ENCODE measurements around the gene MFGE8.
A peak's percentile ranks its signal among the peaks of the same experiment; 100 is the strongest.

MFGE8 gene

GRCh38 chr15:88918738-88919137, 5.6 kb upstream of the MFGE8 start:
- DNase-seq (ENCODE audit: low spot score) = peak; percentile 89

- DNase-seq (ENCODE audit: low spot score) = no peak
Observed at GRCh38 chr15:88917760-88918159, 4.6 kb upstream of the MFGE8 start.

GRCh38 chr15:88915354-88915753, 2.2 kb upstream of the MFGE8 start:
- no peak for DNase-seq (ENCODE audit: low spot score)

GRCh38 chr15:88913850-88914169, 631 bp upstream of the MFGE8 start:
- no peak for DNase-seq (ENCODE audit: low spot score)

GRCh38 chr15:88912500-88912921, 668 bp downstream of the MFGE8 start:
- peak; percentile 58 for DNase-seq (ENCODE audit: low spot score)

- peak; percentile 22 for DNase-seq (ENCODE audit: low spot score)
Observed at GRCh38 chr15:88911766-88912118, 1.4 kb downstream of the MFGE8 start.

GRCh38 chr15:88909956-88910831, 3.0 kb downstream of the MFGE8 start:
- peak; percentile 21 for DNase-seq (ENCODE audit: low spot score)

GRCh38 chr15:88908697-88909621, 4.2 kb downstream of the MFGE8 start:
- peak; percentile 4 for DNase-seq (ENCODE audit: low spot score)

- peak; percentile 0 for DNase-seq (ENCODE audit: low spot score)
Observed at GRCh38 chr15:88908123-88908522, 5.1 kb downstream of the MFGE8 start.

GRCh38 chr15:88907111-88907510, 6.1 kb downstream of the MFGE8 start:
- DNase-seq (ENCODE audit: low spot score) = peak; percentile 2

- DNase-seq (ENCODE audit: low spot score) = no peak
Observed at GRCh38 chr15:88906551-88906950, 6.6 kb downstream of the MFGE8 start.

- no peak for DNase-seq (ENCODE audit: low spot score)
Observed at GRCh38 chr15:88906130-88906529, 7.0 kb downstream of the MFGE8 start.

GRCh38 chr15:88905576-88905975, 7.6 kb downstream of the MFGE8 start:
- DNase-seq (ENCODE audit: low spot score) = no peak

- DNase-seq (ENCODE audit: low spot score) = peak; percentile 85
Observed at GRCh38 chr15:88904624-88905327, 8.4 kb downstream of the MFGE8 start.

GRCh38 chr15:88904257-88904623, 8.9 kb downstream of the MFGE8 start:
- DNase-seq (ENCODE audit: low spot score) = no peak

GRCh38 chr15:88902846-88903245, 10.3 kb downstream of the MFGE8 start:
- no peak for DNase-seq (ENCODE audit: low spot score)

GRCh38 chr15:88902221-88902835, 10.9 kb downstream of the MFGE8 start:
- DNase-seq (ENCODE audit: low spot score) = no peak

GRCh38 chr15:88901508-88902220, 11.5 kb downstream of the MFGE8 start:
- DNase-seq (ENCODE audit: low spot score) = no peak

GRCh38 chr15:88900982-88901418, 12.2 kb downstream of the MFGE8 start:
- DNase-seq (ENCODE audit: low spot score) = no peak

GRCh38 chr15:88900309-88900981, 12.7 kb downstream of the MFGE8 start:
- peak; percentile 60 for DNase-seq (ENCODE audit: low spot score)

GRCh38 chr15:88899251-88899650, 13.9 kb downstream of the MFGE8 start:
- no peak for DNase-seq (ENCODE audit: low spot score)
